ENCODE data around the gene STARD13.

Gene STARD13

DNA sequence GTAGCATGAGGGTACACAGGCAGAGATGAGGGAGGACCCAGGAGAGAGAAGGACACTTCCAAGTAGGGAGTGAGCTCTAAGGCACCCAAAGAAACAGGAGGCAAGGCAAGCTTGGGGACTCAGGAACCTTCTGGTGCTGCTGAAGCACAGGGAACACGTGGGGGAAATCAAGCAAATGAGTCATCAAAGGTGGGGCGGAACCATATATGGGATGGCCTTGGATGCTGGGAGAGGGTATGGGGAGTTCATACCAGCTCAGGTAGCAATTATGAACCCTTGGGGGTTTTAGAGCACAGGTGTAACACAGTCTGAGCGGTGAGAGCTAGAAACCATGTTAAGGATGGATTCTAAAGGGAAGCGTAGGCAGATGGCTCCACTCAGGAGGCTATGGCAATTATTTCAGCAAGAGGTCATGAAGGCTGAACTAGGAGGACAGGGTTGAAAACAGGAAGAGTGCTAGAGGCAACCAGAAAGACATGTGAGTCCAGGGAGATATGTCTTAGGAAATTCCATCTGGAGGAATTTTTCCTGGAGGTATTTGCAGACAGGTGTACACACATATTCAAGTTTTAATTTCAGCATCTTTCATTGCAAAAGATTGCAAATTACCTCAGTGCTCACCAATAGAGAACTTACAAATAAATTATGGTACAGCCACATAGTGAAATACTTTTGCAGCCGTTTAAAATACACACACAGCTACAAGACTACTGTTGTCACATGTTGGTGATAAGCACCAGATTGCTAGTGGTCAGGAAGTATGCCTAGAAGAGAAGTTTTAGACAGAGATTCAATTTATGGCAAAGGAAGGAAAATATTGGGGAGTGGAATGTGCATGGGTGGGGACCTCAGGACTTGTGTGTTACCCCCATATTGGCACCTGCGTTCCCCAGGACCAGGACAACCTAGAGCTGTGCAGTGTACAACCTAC, 77.0 kb downstream of the STARD13 start:
- TF ChIP-seq, protein P1, sequence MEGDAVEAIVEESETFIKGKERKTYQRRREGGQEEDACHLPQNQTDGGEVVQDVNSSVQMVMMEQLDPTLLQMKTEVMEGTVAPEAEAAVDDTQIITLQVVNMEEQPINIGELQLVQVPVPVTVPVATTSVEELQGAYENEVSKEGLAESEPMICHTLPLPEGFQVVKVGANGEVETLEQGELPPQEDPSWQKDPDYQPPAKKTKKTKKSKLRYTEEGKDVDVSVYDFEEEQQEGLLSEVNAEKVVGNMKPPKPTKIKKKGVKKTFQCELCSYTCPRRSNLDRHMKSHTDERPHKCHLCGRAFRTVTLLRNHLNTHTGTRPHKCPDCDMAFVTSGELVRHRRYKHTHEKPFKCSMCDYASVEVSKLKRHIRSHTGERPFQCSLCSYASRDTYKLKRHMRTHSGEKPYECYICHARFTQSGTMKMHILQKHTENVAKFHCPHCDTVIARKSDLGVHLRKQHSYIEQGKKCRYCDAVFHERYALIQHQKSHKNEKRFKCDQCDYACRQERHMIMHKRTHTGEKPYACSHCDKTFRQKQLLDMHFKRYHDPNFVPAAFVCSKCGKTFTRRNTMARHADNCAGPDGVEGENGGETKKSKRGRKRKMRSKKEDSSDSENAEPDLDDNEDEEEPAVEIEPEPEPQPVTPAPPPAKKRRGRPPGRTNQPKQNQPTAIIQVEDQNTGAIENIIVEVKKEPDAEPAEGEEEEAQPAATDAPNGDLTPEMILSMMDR (IDR thresholded peaks at IDR 0.05; ENCODE audit: control insufficient read depth, insufficient read depth, low read depth, low read length, missing control alignments): no peak
- no peak overlapping the region for H3K4me3 ChIP-seq (ENCODE audit: control insufficient read depth, low read depth, low read length)
- DNase-seq (ENCODE audit: low read depth): no peak

DNA sequence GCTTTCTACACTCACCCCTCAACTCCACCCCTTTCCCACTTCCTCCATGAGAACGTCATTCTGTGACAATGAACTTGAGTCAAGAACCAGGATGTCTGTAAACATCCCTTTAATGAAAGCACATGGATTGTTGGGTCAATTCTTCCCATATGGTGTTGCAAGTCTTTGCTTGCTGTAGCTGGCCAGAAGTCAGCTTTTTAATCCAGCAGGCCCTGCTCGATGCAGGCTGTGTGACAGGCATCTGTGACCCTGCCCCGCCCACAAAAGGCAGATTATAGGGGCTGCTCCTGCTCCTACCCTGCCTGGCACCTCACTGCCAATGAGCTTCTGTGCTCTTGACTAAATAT, 78.0 kb downstream of the STARD13 start:
- no peak overlapping the region for H3K4me3 ChIP-seq (ENCODE audit: control insufficient read depth, low read depth, low read length)
- TF ChIP-seq, protein P1 (IDR thresholded peaks at IDR 0.05; ENCODE audit: control insufficient read depth, insufficient read depth, low read depth, low read length, missing control alignments): no peak
- peak; percentile 89 for DNase-seq (ENCODE audit: low read depth)

DNA sequence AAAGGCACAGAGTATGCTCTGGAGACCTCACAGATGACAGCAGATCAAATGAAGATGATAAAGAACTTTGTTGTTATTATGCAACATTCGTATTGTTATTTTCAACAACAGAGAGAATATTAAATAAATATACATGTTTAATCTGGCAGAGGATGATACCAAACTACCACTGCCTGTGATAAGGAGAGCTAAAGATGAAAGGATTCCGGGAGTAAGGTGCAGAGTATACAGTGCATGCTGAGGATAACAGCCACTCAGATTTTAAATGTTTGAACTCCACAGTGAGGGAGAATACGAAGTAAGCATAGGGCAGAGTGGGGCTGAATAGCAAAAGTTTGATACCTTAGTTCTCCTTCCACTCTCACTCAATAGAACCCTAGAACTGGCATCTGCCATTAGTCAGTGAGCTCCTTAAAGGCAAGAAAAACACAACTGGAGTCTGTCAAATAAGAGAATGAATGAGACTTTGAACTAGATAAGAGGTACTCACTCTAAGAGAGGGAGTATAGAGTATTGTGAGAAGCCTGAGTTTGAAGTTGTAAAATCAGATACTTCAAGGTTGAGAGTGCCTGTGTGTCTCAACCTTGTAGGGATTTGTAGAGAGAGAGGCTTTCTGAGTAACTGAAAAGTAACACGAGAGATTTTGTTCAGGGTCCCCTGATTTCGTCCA, 78.5 kb downstream of the STARD13 start:
- no peak overlapping the region for H3K4me3 ChIP-seq (ENCODE audit: control insufficient read depth, low read depth, low read length)
- TF ChIP-seq, protein P1 (IDR thresholded peaks at IDR 0.05; ENCODE audit: control insufficient read depth, insufficient read depth, low read depth, low read length, missing control alignments): no peak

DNA sequence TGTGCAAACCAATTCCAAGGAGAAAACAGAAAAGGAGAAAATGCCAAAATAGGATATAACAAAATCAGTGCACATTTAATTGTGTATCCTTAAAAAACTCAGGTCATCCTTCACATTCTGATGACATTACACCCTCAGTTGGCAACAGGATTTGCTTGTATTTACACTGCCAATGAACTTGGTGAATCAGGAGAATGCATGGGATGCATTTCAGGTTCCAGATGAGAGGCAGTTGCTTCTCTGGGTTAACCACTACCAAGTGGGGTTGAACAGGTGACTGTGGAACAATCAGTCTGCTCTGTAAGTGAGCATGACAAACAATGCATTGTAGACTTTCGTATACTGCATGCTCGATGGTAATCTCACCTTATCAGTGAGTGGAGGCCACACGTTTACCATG, 79.1 kb downstream of the STARD13 start:
- DNase-seq (ENCODE audit: low read depth): no peak
- TF ChIP-seq, protein P1 (IDR thresholded peaks at IDR 0.05; ENCODE audit: control insufficient read depth, insufficient read depth, low read depth, low read length, missing control alignments): no peak
- no peak overlapping the region for H3K4me3 ChIP-seq (ENCODE audit: control insufficient read depth, low read depth, low read length)

More for the DNA sequence above, 78.5 kb downstream of the STARD13 start:
- DNase-seq (ENCODE audit: low read depth): no peak

DNA sequence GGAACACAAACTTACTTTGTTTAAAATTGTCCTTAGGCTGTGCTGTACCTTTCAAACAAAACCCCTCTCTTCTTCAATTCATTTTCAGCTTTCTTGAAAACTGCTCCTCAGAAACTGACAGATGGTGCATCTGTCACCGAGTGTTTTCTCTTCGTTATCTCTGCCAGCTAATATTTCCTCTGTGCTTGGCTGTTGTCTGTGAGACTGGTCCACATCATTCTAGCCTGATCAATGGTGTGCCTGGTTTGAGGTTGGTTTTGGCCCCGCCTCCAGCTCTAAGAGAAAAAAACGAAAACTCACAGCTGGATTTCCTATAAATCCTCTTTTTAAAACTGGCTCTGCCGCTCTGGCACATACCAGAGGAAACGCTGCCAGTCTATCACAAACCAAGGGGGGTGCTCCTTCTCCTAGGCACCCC, 79.7 kb downstream of the STARD13 start:
- no peak for DNase-seq (ENCODE audit: low read depth)
- TF ChIP-seq, protein P1 (IDR thresholded peaks at IDR 0.05; ENCODE audit: control insufficient read depth, insufficient read depth, low read depth, low read length, missing control alignments): no peak
- H3K4me3 ChIP-seq (ENCODE audit: control insufficient read depth, low read depth, low read length): no peak overlapping the region

DNA sequence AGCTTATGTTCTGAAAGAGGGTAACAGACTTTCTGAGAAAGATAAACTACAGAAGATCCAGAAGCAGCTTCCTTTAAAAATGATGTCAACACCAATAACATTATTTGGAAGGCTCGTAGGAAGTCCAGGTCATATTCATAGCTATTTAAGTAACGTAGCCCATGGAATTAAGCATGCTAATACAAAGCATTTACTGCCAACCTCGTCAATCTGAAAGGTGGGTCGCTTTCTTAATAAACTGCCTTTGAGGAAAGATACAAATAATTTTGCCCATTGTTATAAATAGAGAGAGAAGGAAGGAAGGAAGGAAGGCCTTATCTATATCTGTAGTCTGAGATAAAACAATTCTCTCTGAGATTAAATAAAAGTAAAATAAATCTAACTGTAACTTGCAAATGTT, 80.3 kb downstream of the STARD13 start:
- TF ChIP-seq, protein P1 (IDR thresholded peaks at IDR 0.05; ENCODE audit: control insufficient read depth, insufficient read depth, low read depth, low read length, missing control alignments): no peak
- DNase-seq (ENCODE audit: low read depth): no peak
- no peak overlapping the region for H3K4me3 ChIP-seq (ENCODE audit: control insufficient read depth, low read depth, low read length)
